K562 (cell line): ENCODE data around the gene ANKRD27. TPM values are rescaled to one million over a fixed set of nuclear protein-coding genes. Genes with fewer than 3 reads are reported as not detected.

Experiments
- CAMTA2 ChIP-seq: fragments of 250-450 bp; sonication (Bioruptor Pico); conservative IDR thresholded peaks from 2 replicates; pipeline ENCODE4 v1.5.1; 2022
- ELK1 ChIP-seq: sonication (generic); formaldehyde crosslinking; IDR thresholded peaks from 2 replicates; pipeline ENCODE4 v1.8.1; 2022; ENCODE audit warnings: missing genetic modification reagents
- GTF2B ChIP-seq: IDR thresholded peaks from 2 replicates; pipeline ENCODE4 v1.6.1; 2011; ENCODE audit not compliant: insufficient read length; ENCODE audit errors: extremely low read depth
- HMG20A ChIP-seq: fragments of 450-650 bp; formaldehyde crosslinking; conservative IDR thresholded peaks from 2 replicates; pipeline ENCODE4 v1.4.0; 2020; ENCODE audit warnings: mild to moderate bottlenecking, mixed read lengths
- NFYB ChIP-seq: IDR thresholded peaks from 2 replicates; pipeline ENCODE4 v1.6.1; 2011; ENCODE audit warnings: mild to moderate bottlenecking, moderate library complexity; ENCODE audit not compliant: insufficient read length; ENCODE audit errors: extremely low read depth
- PBX2 ChIP-seq, 2 experiments: IDR thresholded peaks in 1 of 2; conservative IDR thresholded peaks in 1 of 2; 2 replicates each; pipeline ENCODE4 v1.6.1; 2016; ENCODE audit warnings: low read depth in 2 of 2, mild to moderate bottlenecking in 1 of 2, missing compliant biosample characterization in 1 of 2, missing genetic modification characterization in 1 of 2, moderate library complexity in 1 of 2
- POLR2B ChIP-seq: fragments of 450-650 bp; IDR thresholded peaks from 2 replicates; pipeline ENCODE4 v1.6.1; 2018; ENCODE audit warnings: low read depth; ENCODE audit not compliant: partially characterized antibody
- PPARD ChIP-seq: fragments of 250-450 bp; sonication (Bioruptor Pico); IDR thresholded peaks from 2 replicates; pipeline ENCODE4 v1.8.0; 2022; ENCODE audit warnings: inconsistent platforms, mild to moderate bottlenecking, moderate library complexity
- SIX5 ChIP-seq, 2 experiments: IDR thresholded peaks; 2 replicates each; pipeline ENCODE4 v1.6.1; 2011; ENCODE audit warnings: low read length in 2 of 2, borderline replicate concordance in 1 of 2, low read depth in 1 of 2, mild to moderate bottlenecking in 1 of 2, moderate library complexity in 1 of 2; ENCODE audit not compliant: insufficient read depth in 1 of 2
- SRF ChIP-seq, 2 experiments: fragments of 250-450, 450-650 bp in 1 of 2; sonication (Bioruptor Pico) in 1 of 2; sonication (generic) in 1 of 2; formaldehyde crosslinking; IDR thresholded peaks; 2 replicates each; pipeline versions ENCODE4 v1.5.0 to v1.5.1; 2020 to 2022; ENCODE audit warnings: mild to moderate bottlenecking in 1 of 2, missing genetic modification reagents in 1 of 2
- ZNF12 ChIP-seq: sonication (generic); formaldehyde crosslinking; IDR thresholded peaks from 2 replicates; pipeline ENCODE4 v1.4.0; 2020; ENCODE audit warnings: mild to moderate bottlenecking, missing genetic modification reagents
- ZNF778 ChIP-seq: fragments of 450-650 bp; formaldehyde crosslinking; IDR thresholded peaks from 2 replicates; pipeline ENCODE4 v1.4.0; 2020; ENCODE audit warnings: mild to moderate bottlenecking, moderate library complexity
- polyA plus RNA-seq, 8 experiments: library from polyadenylated mRNA; depleted of rRNA in 4 of 8; stranded (reverse) in 5 of 8; unstranded in 3 of 8; fragments of >200 nt; fragmentation: Nextera tagmentation in 2 of 8; fragmentation: Illumina TruSeq in 1 of 8; extraction: Ambion mirVana in 2 of 8; extraction: Trizol in 1 of 8; gene quantifications; 2 replicates each; pipeline versions ENCODE4 v1.2.1 to v1.2.3, GENCODE V29; 2011 to 2014; ENCODE audit warnings: inconsistent platforms in 1 of 8, missing spikeins in 1 of 8
- total RNA-seq, 7 experiments: library from RNA; depleted of rRNA in 6 of 7; stranded (reverse); fragments of >200 nt in 6 of 7; fragmentation: Illumina TruSeq in 2 of 7; extraction: Trizol in 2 of 7; gene quantifications; 2 replicates each; pipeline versions ENCODE4 v1.2.1 to v1.2.3, GENCODE V29; 2011 to 2021; ENCODE audit warnings: low replicate concordance in 1 of 7
- TF ChIP-seq, protein P1 (sequence below), 2 experiments: fragments of 450-650 bp in 1 of 2; IDR thresholded peaks; 2 replicates each; pipeline ENCODE4 v1.6.1; 2011 to 2017; ENCODE audit warnings: low read depth in 2 of 2, antibody characterized with exemption in 1 of 2, borderline replicate concordance in 1 of 2, low read length in 1 of 2, mild to moderate bottlenecking in 1 of 2, mixed read lengths in 1 of 2; ENCODE audit not compliant: control insufficient read depth in 1 of 2
- TF ChIP-seq, protein P2 (sequence below): fragments of 250-450 bp; sonication (Bioruptor Pico); IDR thresholded peaks from 2 replicates; pipeline ENCODE4 v1.4.0; 2020; ENCODE audit warnings: mild to moderate bottlenecking, moderate library complexity

The ANKRD27 gene
- total and polyA plus RNA-seq, 9 of the 15 experiments (the other 6 are each of a cell fraction or from before 2014, with no cell fraction given): 5.3 to 71.3 (median 54.2) TPM

DNA sequence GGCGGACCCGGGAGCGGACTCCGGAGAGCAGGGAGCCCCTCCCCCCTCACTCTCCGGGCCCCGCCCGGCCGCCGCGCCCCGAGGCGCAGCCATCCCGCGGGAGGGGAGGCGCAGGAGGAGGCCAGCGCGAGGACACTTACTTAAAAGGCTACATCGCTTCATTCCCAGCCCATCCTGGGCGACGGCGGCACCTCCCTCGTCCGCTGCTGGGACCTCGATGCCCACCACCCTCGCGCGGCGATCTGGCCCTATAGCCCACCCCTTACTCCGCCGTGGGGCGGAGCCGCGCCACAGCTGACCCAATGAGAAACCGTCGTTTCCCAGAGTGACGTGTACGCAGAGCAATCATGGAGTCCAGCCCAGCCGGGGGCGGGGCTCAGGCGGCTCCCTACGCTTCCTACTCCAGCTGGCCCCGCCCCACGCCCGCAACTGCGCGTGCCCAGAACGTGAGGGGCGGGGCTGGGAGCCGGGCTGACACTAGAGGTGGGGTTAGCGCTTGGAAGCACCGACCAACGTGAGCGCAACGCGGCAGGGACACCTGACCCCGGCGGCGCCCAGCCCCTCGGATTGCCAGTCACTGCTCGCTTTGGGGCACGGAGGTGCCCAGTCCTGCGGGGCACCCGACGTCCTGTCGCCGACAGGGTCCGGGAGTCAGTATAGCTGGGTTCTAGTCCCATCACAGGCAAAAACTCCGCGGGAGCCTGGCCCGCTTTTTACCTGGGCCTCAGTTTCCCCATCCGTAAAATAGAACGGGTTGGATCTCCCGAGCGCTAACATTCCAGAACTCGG lies at the start of gene ANKRD27 (continued):
- TF ChIP-seq CAMTA2 (CRISPR knock-in tag): no peak
- no peak for TF ChIP-seq ZNF778
- peak; percentile 85 for TF ChIP-seq NFYB
- no peak for TF ChIP-seq HMG20A (CRISPR knock-in tag)
- TF ChIP-seq, protein P1, sequence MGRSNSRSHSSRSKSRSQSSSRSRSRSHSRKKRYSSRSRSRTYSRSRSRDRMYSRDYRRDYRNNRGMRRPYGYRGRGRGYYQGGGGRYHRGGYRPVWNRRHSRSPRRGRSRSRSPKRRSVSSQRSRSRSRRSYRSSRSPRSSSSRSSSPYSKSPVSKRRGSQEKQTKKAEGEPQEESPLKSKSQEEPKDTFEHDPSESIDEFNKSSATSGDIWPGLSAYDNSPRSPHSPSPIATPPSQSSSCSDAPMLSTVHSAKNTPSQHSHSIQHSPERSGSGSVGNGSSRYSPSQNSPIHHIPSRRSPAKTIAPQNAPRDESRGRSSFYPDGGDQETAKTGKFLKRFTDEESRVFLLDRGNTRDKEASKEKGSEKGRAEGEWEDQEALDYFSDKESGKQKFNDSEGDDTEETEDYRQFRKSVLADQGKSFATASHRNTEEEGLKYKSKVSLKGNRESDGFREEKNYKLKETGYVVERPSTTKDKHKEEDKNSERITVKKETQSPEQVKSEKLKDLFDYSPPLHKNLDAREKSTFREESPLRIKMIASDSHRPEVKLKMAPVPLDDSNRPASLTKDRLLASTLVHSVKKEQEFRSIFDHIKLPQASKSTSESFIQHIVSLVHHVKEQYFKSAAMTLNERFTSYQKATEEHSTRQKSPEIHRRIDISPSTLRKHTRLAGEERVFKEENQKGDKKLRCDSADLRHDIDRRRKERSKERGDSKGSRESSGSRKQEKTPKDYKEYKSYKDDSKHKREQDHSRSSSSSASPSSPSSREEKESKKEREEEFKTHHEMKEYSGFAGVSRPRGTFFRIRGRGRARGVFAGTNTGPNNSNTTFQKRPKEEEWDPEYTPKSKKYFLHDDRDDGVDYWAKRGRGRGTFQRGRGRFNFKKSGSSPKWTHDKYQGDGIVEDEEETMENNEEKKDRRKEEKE (IDR thresholded peaks at IDR 0.05; ENCODE audit: borderline replicate concordance in 1 of 2, control insufficient read depth in 1 of 2, low read depth in 2 of 2, low read length in 1 of 2): no peak
- TF ChIP-seq PBX2 (CRISPR knock-in tag; IDR thresholded peaks at IDR 0.05; ENCODE audit: low read depth): peak; percentile 93
- TF ChIP-seq PBX2 (tag; conservative IDR thresholded peaks at IDR 0.05; ENCODE audit: low read depth): peak; percentile 97
- TF ChIP-seq PPARD (CRISPR knock-in tag): no peak
- TF ChIP-seq POLR2B: no peak
- TF ChIP-seq SRF (CRISPR knock-in tag; IDR thresholded peaks at IDR 0.05): 0 out of 4 replicates have a peak, but pooled peaks of 1 of the 2 experiments have one; percentile 58
- TF ChIP-seq, protein P2, sequence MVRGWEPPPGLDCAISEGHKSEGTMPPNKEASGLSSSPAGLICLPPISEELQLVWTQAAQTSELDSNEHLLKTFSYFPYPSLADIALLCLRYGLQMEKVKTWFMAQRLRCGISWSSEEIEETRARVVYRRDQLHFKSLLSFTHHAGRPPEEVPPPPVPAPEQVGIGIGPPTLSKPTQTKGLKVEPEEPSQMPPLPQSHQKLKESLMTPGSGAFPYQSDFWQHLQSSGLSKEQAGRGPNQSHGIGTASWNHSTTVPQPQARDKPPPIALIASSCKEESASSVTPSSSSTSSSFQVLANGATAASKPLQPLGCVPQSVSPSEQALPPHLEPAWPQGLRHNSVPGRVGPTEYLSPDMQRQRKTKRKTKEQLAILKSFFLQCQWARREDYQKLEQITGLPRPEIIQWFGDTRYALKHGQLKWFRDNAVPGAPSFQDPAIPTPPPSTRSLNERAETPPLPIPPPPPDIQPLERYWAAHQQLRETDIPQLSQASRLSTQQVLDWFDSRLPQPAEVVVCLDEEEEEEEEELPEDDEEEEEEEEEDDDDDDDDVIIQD (CRISPR knock-in tag): no peak
- TF ChIP-seq ELK1: no peak
- no peak for TF ChIP-seq ZNF12 (CRISPR knock-in tag)
- TF ChIP-seq SIX5 (IDR thresholded peaks at IDR 0.05; ENCODE audit: borderline replicate concordance in 1 of 2, insufficient read depth in 1 of 2, low read depth in 1 of 2, low read length in 2 of 2): no peak
- TF ChIP-seq GTF2B: no peak
